MM.1S (cell line): ENCODE results near the gene ATP4A.

Source experiments
- EZH2 ChIP-seq: fragments of 300-600 bp; sonication (generic); optimal IDR thresholded peaks from 2 replicates; pipeline ENCODE3; 2017; ENCODE audit warnings: low read depth, mild to moderate bottlenecking, antibody characterized with exemption, low read length, mixed read lengths
- TF ChIP-seq, protein P1 (sequence below): fragments of 300-600 bp; sonication (generic); IDR thresholded peaks from 2 replicates; pipeline ENCODE4 v1.5.1; 2016; ENCODE audit warnings: antibody characterized with exemption, low read length, mixed read lengths

GRCh38 chr19:35534803-35535480 lies 28.5 kb downstream of the ATP4A start:
- TF ChIP-seq, protein P1, sequence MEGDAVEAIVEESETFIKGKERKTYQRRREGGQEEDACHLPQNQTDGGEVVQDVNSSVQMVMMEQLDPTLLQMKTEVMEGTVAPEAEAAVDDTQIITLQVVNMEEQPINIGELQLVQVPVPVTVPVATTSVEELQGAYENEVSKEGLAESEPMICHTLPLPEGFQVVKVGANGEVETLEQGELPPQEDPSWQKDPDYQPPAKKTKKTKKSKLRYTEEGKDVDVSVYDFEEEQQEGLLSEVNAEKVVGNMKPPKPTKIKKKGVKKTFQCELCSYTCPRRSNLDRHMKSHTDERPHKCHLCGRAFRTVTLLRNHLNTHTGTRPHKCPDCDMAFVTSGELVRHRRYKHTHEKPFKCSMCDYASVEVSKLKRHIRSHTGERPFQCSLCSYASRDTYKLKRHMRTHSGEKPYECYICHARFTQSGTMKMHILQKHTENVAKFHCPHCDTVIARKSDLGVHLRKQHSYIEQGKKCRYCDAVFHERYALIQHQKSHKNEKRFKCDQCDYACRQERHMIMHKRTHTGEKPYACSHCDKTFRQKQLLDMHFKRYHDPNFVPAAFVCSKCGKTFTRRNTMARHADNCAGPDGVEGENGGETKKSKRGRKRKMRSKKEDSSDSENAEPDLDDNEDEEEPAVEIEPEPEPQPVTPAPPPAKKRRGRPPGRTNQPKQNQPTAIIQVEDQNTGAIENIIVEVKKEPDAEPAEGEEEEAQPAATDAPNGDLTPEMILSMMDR, result no peak
- no peak for TF ChIP-seq EZH2
